Heart left ventricle (tissue), 16 donors: Measurements from ENCODE around the gene ARPC1B. TPM values are rescaled to one million over a fixed set of nuclear protein-coding genes. Genes with fewer than 3 reads are reported as not detected.
A peak's percentile ranks its signal among the peaks of the same experiment; 100 is the strongest.

ENCODE experiments used
- ATAC-seq, 4 donors: fragments of 200-7000 bp; cut with Tn5 transposase; one replicate each; pipeline ENCODE4 v1.9.1; 2020 to 2022; ENCODE audit warnings: moderate library complexity in 4 of 4, mild to moderate bottlenecking in 3 of 4, moderate number of reproducible peaks in 1 of 4
- DNase-seq, 5 donors: peaks; one replicate each; pipeline ENCODE4 v3.0.0-alpha.2; 2020
- H3K27ac ChIP-seq, 12 donors: fragments of 200-600 bp; sonication (generic) in 4 of 12; one replicate each; pipeline versions ENCODE4 v1.5.0 to v1.8.0; 2016 to 2022; ENCODE audit warnings: mild to moderate bottlenecking in 2 of 12
- H3K27me3 ChIP-seq, 9 donors: fragments of 200-600 bp; sonication (generic) in 2 of 9; one replicate each; pipeline versions ENCODE4 v1.5.1 to v1.8.0; 2016 to 2022; ENCODE audit warnings: mild to moderate bottlenecking in 3 of 9
- H3K36me3 ChIP-seq, 9 donors: fragments of 200-600 bp; sonication (generic) in 2 of 9; one replicate each; pipeline versions ENCODE4 v1.5.0 to v1.8.0; 2018 to 2022; ENCODE audit warnings: mild to moderate bottlenecking in 2 of 9
- H3K4me1 ChIP-seq, 12 donors: fragments of 200-600 bp; sonication (generic) in 4 of 12; one replicate each; pipeline versions ENCODE4 v1.5.0 to v1.8.0; 2016 to 2022; ENCODE audit warnings: mild to moderate bottlenecking in 3 of 12
- H3K4me3 ChIP-seq, 12 donors: fragments of 200-600 bp; sonication (generic) in 4 of 12; one replicate each; pipeline versions ENCODE4 v1.5.0 to v1.8.0; 2017 to 2022; ENCODE audit warnings: mild to moderate bottlenecking in 9 of 12, moderate library complexity in 4 of 12
- H3K9me3 ChIP-seq, 12 donors: fragments of 200-600 bp; sonication (generic) in 4 of 12; one replicate each; pipeline versions ENCODE4 v1.5.0 to v1.8.0; 2016 to 2022; ENCODE audit warnings: mild to moderate bottlenecking in 1 of 12
- CTCF ChIP-seq, 12 donors: fragments of 200-600 bp; sonication (generic) in 4 of 12; IDR thresholded peaks; one replicate each; pipeline versions ENCODE4 v1.5.0 to v1.8.0; 2018 to 2022; ENCODE audit warnings: antibody characterized with exemption in 12 of 12, mild to moderate bottlenecking in 5 of 12
- POLR2A ChIP-seq, 2 donors: fragments of 450-650 bp; IDR thresholded peaks; one replicate each; pipeline ENCODE4 v1.6.1; 2017; ENCODE audit warnings: antibody characterized with exemption in 2 of 2, mild to moderate bottlenecking in 2 of 2, moderate library complexity in 2 of 2
- WGBS, 4 donors: extraction: QIAGEN DNeasy Blood & Tissue Kit in 2 of 4; methylation state at CpG; one replicate each; pipeline versions ENCODE4 v1.1.5 to v1.1.7; 2013 to 2018; 5-methylcytosine and 5-hydroxymethylcytosine counted together
- intact Hi-C, 10 donors: fragments of 100-400 bp; cut with DNase I; formaldehyde crosslinking; loops; one replicate each; pipeline versions ENCODE4 v1.11.1 to v1.14.2; 2022
- polyA plus RNA-seq, 2 donors: library from polyadenylated mRNA; stranded (reverse); fragments of 200-250 nt; gene quantifications; one replicate each; pipeline ENCODE4 v1.2.3, GENCODE V29; 2013
- total RNA-seq, 9 donors: library from RNA; depleted of rRNA in 2 of 9; stranded (reverse); fragments of >200 nt in 2 of 9; fragmentation: NEBNext Ultra II Directional in 3 of 9; extraction: Animal tissue kit (Norgen Biotek cat#: 25700) in 3 of 9; gene quantifications; one replicate each; pipeline versions ENCODE4 v1.1.0 to v1.2.4, GENCODE V29; 2016 to 2023
- donor health status: ischemic (EF 13 %, LVEDD 7.1; RV severe dilation, severe dysfunction).
- donor health status: healthy with polysubstance abuse.
- donor health status: DM: no; HTN: yes; CAD: no.
- donor health status: DM: no; HTN: no; CAD: no.
- donor health status: ischemic (EF 25% LVEDD 6.9; RV normal size, moderate dysfunction).
- donor health status: ischemic (EF 25% LVEDD 5.7; RV mildly dilated, moderate dysfunction).
- donor health status: healthy.
- donor health status: DM: yes; HTN: yes; CAD: no.
- donor health status: ischemic (EF 35%, LVEDD 5.7; RV mildly dilated, moderate dysfunction).
- donor health status: nonischemic (EF 11% LVEDD 7.7; RV severe dilation, severe dysfunction).
- donor health status: DM: yes; HTN: yes; CAD: no.
- donor health status: PGD.
- donor health status: ischemic (EF 29% LVEDD 5.4; RV normal size, mild dysfunction).
- donor health status: nonischemic (EF 23%, LVEDD 6.1; RV moderate dilation, normal function).

ARPC1B gene
- total and polyA plus RNA-seq, 11 donors, result 17.2 to 142 (median 37.1) TPM

GRCh38 chr7:99392659-99393354 lies 18.3 kb downstream of the ARPC1B start:
- ATAC-seq (peak; percentile 73 to 85 (median 82)), DNase-seq (peak; percentile 79 to 85 (median 83))
- Histone ChIP-seq H3K4me1 (peaks cover 0 to 21% (median 15%) of the 10 kb centered on the region in 12 donors), H3K27ac (peak overlapping the region; percentile 12 to 79 (median 66)), H3K9me3 (no peaks in the 10 kb centered on the region), H3K36me3 (peaks cover 0 to 97% (median 73%) of the 10 kb centered on the region in 9 donors), H3K27me3 (no peaks in the 10 kb centered on the region), H3K4me3 (peak overlapping the region; percentile 27 to 68 (median 57))
- intact Hi-C loops, result loop anchor here in 2 of 10 donors (1.0 to 2.0 kb wide), 2 partner anchors 15 to 18 kb away; partner anchors contain the start of genes ARPC1B (in 1 of the 2), BUD31 (in 1 of the 2) and PDAP1 (in 1 of the 2)
- TF ChIP-seq POLR2A (IDR thresholded peaks at IDR 0.05) (peak in 1 of 2 donors; percentile 52), CTCF (IDR thresholded peaks at IDR 0.05) (peak in 1 of 12 donors; percentile 21)
- 1 to 10% (median 4%) methylated on average over 17 to 68 of the region's 68 CpGs for WGBS, 4 donors

DNA sequence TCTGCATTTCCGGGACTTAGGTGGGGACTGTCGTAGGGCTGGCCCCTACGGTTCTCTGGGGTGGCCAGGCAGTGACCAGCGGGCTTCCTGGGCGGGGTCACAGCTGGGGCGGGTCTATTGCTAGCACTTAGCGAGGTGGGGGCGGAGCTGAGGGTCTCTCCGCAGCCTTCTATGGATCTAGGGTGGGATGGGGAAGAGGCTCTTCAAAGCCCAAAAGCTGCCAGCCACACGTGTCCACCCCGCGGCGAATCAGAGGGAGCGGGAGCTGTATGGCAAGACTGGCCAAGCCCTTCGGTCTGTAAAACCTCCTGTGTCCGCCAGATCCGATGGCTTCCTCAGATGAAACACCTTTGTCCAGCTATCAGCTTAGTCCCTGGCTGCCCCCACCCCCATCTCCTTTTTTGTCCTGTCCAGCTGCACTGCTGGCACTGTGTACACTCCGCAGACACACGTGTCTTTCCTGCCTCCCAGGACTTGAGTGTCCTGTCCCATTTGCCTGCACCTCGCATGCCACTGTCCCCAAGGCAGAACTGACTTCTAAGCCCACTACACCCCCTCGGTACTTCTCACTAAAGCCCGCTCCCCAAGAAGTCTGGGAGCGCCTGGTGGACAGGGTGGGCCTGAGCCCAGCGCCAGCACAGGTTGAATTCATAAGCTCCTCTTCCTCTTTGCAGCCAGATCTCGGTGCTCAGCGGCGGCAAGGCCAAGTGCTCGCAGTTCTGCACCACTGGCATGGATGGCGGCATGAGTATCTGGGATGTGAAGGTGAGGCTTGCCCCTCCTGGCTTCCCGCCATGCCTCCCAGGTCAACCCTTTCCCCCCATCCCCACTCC lies 19.0 kb downstream of the ARPC1B start:
- DNase-seq, result peak; percentile 61 to 74 (median 67)
- Histone ChIP-seq H3K36me3 (peaks cover 0 to 97% (median 72%) of the 10 kb centered on the region in 9 donors), H3K27ac (peak overlapping the region; percentile 12 to 79 (median 66)), H3K27me3 (no peaks in the 10 kb centered on the region), H3K4me3 (peak overlapping the region; percentile 27 to 68 (median 57)), H3K4me1 (peaks cover 0 to 21% (median 15%) of the 10 kb centered on the region in 12 donors), H3K9me3 (no peaks in the 10 kb centered on the region)
- intact Hi-C loops, result loop anchor here in 2 of 10 donors (1.0 to 2.0 kb wide), 2 partner anchors 15 to 19 kb away; partner anchors contain the start of genes ARPC1B (in 1 of the 2), BUD31 (in 1 of the 2) and PDAP1 (in 1 of the 2)
- ATAC-seq, result peak; percentile 51 to 75 (median 66)
- TF ChIP-seq CTCF (IDR thresholded peaks at IDR 0.05), result no peak
- TF ChIP-seq POLR2A (IDR thresholded peaks at IDR 0.05), result no peak
- 28 to 40% (median 39%) methylated on average over 25 to 30 of the region's 30 CpGs for WGBS, 4 donors

DNA sequence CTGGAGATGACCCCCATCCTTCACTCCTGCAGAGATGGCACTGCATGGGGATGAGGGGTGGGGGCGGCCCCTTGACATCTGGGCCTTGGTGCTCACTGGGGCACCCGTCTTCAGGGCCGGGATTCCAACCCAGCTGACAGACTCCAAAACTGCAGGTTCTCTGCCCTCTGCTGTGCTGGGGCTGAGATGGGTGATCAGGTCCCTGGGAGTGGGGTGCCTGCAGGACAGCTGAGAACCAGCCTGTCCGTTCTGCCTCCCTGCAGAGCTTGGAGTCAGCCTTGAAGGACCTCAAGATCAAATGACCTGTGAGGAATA lies 19.6 kb downstream of the ARPC1B start:
- Histone ChIP-seq H3K27ac (peak overlapping the region in 2 of 12 donors; percentile 75 to 79), H3K36me3 (peaks cover 0 to 97% (median 75%) of the 10 kb centered on the region in 9 donors), H3K4me1 (peaks cover 0 to 21% (median 15%) of the 10 kb centered on the region in 12 donors), H3K9me3 (no peaks in the 10 kb centered on the region), H3K4me3 (no peak overlapping the region), H3K27me3 (no peaks in the 10 kb centered on the region)
- 83 to 95% (median 91%) methylated on average over 1 to 4 of the region's 4 CpGs for WGBS, 4 donors
- ATAC-seq (peak in 1 of 4 donors; percentile 1), DNase-seq (peak in 1 of 5 donors; percentile 45)
- intact Hi-C loops, result no loop called here
- no peak for TF ChIP-seq POLR2A (IDR thresholded peaks at IDR 0.05)
- TF ChIP-seq CTCF (IDR thresholded peaks at IDR 0.05), result no peak
